NCI-H748 treated with DMSO at 0.1 percent for 48 hours (cell line): ENCODE results near the gene VPS37B.

Experiments used
- DNase-seq: peaks from one replicate; lab custom pipeline; 2025; lab: John Stamatoyannopoulos, UW

Gene VPS37B

DNA sequence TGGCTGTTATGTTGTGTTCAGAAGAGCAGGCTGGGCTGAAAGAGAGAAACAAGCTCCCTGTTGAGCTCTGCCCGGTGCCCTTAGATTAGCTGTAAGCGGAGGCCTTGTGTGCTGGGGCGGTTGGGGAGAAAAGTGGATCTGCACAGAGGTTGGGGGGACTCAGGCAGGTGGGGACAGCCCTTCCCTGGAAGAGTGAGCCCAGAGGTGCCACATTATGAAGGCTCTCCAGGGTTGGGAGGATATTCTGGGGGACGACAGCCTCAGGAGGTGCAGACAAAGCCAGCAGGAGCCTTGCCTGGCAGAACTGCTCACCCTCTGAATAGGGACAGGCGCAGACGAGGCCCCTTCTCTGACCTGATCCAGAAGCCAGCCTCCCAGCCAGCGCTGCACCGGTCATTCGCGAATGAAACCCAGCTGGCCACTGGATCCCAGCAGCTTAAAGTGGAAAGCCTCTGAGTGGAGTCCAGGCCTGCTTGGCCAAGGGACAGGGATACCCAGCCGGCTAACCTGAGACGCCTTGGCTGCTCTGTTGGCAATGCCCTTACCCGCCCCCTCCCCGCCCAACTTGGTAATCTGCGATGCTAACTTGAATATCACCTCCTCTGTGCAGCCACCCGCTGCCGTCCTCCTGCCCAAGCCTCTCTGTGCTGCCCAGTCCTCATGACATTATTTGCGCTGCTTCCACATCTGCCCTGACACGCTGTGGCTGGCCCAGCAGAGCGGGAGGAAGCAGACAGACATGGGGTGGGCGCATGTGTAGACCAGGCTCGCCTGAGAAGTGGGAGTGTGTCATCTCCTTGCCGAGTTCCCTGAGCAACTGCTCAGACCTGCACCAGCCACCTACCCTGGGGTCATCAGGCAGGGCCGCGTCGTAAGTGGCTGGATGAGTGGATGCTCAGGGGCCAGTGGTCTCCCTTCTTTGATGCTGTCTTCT, 55.1 kb downstream of the VPS37B start:
- DNase-seq, result no peak

DNA sequence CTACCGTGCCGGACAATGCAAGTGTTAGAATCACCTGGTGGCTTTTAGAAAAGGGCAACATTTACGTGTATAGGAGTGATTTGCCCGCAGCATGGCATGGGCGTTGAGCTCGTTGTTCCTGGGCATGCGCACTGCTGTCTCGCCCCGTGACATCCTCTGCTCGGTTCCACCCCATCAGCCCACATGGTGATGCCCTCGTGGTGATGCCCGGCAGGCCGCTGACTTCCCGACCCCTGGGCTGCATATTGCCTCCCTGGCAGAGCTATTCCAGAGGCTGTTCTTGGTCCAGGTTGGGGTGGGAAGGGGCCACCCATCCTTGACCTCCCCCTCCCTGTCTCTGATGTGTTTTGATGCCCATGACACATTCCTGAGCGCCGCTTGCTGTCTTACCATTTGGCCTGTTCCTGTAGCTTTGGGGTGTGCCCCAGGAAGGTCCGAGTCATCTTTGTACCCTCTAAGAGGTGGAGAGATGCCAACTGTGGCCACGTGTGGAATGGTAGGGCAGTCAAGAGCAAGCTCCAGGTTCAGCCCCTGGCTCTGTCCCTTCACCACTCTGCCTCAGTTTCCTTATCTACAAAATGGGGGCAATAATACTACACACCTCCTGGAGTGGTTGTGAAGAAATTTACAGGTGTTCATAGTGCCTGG, 55.9 kb downstream of the VPS37B start:
- DNase-seq, result no peak

DNA sequence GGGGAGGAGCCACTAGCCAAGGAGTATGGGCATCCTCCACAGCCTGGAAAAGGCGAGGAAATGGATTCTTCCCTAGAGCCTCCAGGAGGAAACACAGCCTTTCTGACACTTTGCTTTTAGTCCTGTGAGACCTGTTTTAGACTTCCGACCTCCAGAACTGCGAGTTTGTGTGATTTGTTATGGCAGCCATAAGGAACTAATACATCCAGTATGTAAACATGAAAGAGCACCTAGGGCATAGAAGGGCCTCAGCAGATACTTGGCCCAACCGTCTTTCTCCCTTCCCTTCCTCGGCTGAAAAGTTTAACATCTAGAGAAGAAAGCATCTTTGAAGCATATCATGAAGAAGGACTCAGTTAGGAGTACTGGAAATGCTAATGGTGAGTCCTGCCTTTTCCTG, 57.1 kb downstream of the VPS37B start:
- no peak for DNase-seq

DNA sequence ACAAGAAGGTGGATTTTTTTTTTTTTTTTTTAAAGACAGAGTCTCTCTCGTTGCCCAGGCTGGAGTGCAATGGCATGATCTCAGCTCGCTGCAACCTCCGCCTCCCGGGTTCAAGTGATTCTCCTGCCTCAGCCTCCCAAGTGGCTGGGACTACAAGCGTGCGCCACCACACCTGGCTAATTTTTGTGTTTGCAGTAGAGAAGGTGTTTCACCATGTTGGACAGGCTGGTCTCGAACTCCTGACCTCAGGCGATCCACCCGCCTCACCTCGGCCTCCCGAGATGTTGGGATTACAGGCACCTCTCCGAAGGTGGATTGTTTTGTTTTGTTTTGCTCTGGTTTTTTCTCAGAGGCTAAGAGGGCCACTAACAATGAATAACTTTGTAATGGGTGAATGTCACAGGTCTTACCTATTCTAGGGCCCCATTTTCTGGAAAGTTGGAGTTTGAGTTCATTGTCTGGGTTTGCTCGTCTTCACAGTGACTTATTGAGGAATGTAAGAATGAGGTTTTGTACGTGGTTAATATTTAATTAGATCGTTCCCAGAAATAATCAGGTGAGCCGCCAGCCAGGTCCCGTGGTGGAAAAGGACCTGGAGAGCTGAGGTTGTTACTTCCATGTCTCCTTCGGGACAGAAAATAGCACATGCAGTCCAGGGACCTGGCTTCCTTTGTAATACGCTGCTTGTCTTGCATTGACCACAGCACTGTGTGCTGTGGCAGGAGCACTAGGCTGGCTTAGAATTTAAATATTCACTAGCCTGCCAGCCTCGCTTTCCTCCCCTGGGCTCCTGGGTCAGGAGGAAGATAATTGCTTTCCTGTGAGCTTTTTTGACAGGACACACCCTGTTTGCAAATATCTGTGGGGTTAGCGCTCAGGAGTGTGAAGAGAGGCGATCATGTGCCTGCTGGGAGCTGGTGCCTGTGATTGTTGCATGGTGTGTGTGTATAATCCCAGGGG, 58.3 kb downstream of the VPS37B start:
- DNase-seq, result peak; percentile 87

DNA sequence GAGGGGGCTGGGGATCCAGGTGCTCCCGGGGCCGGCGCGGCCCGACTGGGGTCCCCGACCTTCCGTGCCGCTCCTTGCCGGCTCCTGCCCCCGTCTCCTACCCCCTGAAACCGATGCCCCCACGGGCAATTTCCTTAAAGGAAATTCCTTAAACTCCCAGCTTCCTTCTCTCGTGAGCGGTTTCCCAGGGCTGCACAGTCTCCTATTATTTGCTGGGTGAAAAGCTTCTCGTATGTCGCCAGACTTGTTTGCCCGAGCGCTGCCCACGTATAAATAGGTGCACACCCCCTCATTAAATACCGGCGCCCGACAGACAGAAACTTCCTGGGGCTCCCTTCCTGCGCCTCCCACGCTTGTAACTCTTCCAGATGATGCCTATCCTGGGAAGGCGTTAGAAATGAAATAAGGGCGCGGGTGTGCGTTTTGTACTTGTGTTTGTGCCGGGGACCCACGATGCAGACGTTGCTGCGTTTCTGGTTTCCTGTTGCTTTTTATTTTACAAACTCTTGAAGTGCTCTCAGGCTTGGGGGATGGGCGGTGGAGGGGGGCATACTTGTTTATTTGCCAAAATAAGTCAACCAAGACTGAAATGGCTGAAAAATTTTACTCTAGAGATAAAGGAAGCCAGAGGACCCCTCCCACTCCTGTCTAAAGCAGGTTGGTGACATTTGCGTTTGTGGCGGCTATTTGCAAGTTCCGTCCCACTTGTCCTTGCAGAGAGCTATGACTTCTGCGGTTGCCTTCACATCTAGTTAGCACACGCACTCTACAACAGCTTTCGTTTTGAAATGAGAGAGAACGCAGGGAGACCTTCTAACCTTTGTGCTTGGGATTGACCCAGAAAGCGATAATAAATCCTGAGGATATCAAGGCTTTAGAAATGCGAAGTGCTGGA, 59.6 kb downstream of the VPS37B start:
- peak; percentile 38 for DNase-seq

DNA sequence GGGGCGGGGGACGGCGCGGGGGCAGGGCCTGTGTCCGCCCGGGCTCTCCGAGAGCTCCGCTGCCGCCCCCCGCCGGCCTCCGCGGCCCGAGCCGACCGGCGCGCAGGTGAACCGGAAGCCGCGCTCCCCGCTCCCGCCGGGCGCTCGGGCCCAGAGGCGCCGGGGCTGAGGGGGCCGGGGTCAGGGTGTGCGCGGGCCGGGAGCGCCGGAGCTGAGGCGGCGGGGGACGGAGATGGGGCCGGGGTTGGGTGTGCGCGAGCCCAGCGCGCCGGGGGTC, 60.2 kb downstream of the VPS37B start:
- no peak for DNase-seq

DNA sequence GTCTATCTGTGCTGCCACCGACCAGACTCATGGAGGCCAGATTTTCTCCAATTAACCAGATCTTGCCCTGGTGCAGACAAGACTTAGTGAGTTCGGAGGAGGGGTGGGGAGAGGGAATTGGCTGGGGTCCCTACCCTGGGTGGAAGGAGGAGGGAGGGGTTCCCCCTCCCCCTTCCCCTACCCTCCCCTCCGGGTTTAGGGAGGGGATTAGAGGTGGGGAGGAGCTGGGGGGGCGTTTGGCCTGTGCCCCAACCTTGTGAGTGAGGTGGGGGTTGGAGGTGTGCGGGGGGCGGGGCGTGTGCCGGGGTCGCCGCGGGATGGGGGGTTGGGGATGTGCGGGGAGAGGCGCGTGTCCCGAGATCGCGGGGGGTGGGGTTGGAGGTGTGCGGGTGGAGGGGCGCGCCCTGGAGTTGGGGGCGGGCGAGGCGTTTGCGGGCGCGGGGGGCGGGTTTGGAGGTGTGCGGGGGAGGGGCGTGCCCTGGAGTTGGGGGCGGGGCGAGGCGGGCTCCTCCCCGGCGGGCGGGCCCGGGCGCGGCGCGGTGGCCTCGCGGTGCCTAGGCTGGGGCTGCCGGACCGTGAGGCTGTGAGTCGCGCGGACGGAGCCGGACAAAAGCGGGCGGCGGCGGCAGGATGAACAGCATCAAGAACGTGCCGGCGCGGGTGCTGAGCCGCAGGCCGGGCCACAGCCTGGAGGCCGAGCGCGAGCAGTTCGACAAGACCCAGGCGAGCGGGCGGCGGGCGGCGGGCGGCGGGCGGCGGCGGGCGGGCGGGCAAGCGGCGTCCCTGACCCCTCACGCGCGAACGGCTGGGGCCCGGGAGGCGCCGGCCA, 60.8 kb downstream of the VPS37B start, which contains the start of gene HIP1R:
HIP1R (plus strand) TSS at position 537 of the 829 bp plus-strand sequence; CDS start at position 631, 94 bp downstream.
- DNase-seq, result no peak

DNA sequence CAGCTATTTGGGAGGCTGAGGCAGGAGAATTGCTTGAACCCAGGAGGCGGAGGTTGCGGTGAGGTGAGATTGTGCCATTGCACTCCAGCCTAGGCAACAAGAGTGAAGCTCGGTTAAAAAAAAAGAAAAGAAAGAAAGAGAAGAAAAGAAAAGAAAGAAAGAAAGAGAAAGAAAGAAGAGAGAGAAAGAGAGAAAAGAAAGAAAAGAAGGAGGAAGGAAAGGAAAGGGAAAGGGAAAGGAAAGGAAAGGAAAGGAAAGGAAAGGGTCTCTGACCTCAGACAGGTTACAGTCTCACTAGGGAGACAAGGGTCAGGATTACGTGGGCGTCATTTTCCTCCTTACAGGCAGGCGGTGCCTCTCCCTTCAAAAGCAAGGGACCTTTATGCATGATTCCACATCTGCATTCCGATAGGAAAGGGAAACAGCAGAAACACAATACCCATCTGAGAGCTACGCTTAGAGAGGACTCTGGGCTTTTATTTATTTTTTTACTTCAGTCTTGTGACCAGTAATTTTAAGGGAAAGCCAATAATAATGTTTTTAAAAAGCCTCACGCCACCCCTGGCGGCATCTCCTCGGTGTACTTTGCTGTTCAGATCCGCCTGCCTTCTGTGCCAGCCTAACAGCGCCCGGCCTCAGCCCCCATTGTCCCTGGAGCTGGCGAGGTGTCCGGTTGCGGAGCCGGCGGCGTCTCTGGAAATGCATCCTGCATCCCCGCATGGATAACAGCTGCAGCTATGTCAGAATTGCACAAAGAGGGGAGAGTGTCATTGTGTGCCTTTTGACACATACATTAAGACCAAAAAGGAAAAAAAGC, 61.6 kb downstream of the VPS37B start:
- DNase-seq, result peak; percentile 64

DNA sequence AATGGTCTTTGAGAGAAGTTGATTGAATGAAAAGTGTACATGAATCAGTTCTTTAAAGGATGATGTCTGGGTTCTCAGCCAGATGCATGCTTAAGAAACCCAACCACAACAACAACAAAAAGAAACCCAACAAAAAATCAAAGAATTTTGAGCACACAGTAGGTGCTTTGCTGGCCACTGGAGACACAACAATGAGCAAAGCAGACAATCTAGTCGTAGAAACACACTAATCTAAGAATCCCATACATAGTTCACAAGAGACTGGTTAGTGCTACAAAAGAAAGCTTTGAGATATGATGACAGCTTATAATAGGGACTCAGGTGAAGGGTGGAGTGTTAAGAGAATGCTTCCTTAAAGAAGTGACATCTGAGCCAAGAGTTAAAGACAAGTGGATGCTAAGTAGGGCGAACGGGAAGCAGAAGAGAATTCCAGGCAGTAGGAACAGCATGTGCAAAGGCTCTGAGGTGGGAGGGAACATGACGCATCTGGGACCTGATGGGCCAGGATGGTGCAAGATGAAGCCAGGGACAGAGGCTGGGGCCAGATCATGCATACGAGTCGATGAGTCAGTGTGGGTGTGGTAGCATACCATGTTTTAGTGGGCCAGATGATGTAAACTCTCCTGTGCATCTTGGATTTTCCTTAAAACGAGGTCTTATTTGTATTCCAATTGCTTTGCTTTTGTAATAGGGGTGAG, 65.3 kb downstream of the VPS37B start:
- no peak for DNase-seq

DNA sequence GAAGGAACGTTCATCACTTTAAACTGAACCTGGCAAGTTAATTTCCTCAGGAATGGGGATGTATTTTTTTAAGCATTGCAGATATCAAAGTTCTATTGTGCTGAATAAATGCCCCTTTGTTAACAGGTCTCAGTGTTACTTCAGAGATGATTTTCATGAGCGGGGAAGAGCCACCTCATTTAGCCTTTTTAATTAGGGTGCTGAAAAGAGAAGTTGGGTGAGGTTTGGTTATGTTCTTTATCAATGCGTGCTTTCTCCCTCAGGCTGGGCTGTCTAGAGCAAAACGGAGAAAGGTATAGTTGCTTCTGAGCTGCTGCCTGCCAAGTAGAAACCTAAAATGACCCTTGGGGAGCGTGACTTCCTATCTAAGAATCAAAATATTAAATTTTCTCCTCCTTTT, 68.7 kb downstream of the VPS37B start:
- no peak for DNase-seq

DNA sequence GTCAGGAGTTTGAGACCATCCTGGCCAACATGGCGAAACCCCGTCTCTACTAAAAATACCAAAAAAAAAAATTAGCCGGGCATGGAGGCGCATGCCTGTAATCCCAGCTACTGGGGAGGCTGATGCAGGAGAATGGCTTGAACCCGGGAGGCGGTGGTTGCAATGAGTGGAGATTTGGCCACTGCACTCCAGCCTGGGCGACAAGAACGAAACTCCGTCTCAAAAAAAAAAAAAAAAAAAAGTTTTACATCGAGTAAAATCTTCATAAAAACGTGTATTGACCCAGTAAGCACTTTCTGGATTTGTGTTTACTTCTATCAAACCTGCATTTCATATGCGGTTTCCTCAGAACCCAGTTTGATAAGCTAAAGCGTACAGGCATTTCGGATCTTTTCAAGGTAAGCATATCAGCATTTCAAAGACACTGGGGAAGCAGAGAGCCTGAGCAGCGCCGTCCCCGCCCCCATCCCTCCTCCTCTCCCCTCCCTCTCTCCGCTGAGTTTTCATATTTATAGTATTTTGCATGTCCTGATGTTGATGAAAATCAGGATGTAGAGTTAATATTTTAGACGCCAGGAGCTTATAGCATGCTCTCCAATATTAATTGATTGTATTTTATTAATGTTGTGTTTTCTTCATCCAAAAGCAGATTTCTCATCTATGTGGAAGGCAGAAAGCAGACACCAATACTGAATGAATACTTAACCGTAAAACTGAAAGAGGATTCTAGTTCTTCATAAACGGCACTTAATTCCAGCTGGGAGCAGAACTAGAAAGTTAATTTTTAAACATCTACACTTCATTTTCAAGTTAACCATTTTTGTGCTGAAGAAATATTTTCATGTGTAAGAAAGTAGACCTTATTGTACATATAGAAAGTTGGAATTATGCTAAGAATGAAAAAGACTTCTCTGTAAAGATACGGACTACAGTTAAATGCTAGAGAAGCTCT, 69.9 kb downstream of the VPS37B start:
- peak; percentile 30 for DNase-seq

DNA sequence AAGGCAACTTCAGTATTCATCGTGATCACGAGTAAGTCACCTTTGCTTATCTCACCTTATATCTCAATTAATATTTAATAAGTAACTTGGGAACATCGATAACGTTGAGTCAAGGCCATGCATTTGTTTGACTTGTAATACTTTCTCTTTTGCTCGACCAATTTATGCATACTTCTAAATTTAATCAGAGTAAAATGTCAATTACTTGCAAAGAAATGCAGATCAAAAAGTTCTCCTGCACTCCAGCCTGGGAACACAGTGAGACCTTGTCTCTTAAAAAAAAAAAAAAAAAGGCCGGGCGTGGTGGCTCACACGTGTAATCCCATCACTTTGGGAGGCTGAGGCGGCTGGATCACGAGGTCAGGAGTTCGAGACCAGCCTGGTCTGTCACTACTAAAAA, 72.5 kb downstream of the VPS37B start:
- DNase-seq, result no peak

DNA sequence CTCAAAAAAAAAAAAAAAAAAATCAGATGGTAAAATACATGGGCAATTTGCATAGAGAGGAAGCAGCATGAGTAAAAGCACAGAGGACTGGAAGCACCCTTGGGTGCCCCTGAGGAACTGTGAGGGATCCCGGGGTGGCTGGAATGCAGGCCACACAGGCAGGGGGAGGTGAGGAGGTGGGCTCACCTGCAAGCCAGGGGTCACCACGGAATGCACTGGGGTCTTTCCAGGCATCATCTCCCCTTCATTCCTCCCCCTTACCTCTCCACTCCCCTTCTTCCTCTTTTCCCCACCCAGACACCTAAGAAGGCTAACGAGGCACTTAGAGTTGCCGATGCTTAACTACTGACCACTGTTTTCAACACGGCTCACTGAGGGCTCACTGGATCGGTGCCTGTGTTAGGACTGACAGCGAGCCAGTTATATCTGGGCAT, 75.1 kb downstream of the VPS37B start:
- DNase-seq, result no peak

DNA sequence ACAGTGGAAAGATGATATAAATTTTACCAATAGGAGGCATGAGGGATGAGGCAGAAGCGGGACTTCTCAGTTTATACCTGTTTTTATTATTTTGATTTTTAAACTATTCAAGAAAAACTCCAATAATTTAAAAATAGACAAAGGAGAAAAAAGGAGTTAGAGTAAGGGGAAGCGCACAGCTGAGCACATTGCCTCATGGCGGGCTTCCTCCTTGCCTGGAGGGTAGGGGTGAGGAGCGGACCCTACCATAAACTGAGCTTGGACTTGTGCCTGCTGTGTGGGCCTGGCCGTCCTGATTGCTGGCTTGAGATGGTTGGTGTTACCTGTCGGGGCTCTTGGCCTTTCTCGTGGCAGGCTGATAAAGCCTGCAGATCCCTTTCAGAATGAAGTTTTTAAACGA, 75.8 kb downstream of the VPS37B start:
- no peak for DNase-seq

DNA sequence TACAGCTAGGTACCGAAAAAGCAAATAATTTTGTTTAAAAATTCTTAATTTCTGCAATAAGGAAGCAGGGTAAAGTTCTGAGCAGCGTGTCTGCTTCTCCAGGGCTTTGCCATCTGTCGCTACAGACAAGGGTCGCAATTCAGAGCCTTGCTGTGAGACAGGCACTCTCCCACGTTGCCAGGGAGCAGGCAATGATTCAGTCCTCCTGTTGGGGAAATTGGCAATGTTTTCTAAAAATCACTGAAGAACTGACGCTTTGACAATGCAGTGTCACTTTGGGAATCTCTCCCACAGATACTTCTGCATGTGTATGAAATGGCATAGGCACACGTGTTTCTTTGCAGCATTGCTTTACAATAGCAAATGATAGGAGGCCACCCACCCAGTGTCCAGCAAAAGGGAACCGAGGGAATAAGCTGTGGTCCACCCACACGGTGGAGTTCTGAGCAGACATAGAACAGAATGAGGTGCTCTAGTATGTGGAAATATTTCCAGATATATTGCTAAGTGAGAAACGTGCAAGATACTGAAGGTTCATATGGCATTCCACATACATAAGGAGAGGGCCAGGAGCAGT, 76.6 kb downstream of the VPS37B start:
- DNase-seq, result no peak
